Measurements from ENCODE around the gene TGIF2. TPM values are rescaled to one million over a fixed set of nuclear protein-coding genes. Genes with fewer than 3 reads are reported as not detected.

The TGIF2 gene
- total and polyA plus RNA-seq, 12 donors = 3.4 to 17.9 (median 11.2) TPM

DNA sequence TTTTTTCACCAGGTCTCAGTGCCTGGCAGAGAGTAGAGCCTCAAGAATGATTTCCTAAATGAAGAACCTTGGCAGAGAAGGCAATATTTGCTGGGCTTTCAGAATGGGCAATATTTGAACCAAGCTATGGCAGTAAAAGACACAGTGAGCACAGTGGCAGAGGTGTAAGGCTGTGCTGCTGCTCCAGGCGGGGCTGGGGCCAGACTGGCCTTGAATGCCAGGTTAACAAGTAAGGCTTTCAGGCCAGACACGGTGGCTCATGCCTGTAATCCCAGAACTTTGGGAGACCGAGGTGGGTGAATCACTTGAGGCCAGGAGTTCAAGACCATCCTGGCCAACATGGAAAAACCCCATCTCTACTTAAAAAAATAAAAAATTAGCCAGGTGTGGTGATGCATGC, 40.6 kb upstream of the TGIF2 start:
- Histone ChIP-seq H3K27me3 (no peaks in the 10 kb centered on the region), H3K9me3 (replicated peaks in 1 of 3) (no peaks in the 10 kb centered on the region), H3K36me3 (replicated peaks in 1 of 2) (peaks cover 0 to under 1% of the 10 kb centered on the region in 2 donors), H3K27ac (peak overlapping the region in 1 of 5 donors; percentile 41), H3K4me3 (no peak overlapping the region), H3K4me1 (replicated peaks in 1 of 2) (peaks cover 0 to 4% of the 10 kb centered on the region in 2 donors)
- peak in 3 of 7 donors; percentile 23 to 36 (median 24) for DNase-seq
- intact Hi-C loops (cut with DNase I) = no loop called here
- TF ChIP-seq POLR2A (IDR thresholded peaks at IDR 0.05) = no peak
- TF ChIP-seq, protein P1, sequence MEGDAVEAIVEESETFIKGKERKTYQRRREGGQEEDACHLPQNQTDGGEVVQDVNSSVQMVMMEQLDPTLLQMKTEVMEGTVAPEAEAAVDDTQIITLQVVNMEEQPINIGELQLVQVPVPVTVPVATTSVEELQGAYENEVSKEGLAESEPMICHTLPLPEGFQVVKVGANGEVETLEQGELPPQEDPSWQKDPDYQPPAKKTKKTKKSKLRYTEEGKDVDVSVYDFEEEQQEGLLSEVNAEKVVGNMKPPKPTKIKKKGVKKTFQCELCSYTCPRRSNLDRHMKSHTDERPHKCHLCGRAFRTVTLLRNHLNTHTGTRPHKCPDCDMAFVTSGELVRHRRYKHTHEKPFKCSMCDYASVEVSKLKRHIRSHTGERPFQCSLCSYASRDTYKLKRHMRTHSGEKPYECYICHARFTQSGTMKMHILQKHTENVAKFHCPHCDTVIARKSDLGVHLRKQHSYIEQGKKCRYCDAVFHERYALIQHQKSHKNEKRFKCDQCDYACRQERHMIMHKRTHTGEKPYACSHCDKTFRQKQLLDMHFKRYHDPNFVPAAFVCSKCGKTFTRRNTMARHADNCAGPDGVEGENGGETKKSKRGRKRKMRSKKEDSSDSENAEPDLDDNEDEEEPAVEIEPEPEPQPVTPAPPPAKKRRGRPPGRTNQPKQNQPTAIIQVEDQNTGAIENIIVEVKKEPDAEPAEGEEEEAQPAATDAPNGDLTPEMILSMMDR (IDR thresholded peaks at IDR 0.05) = no peak
- WGBS, 4 donors = 56 to 100% (median 69%) methylated on average over 1 to 3 of the region's 3 CpGs

DNA sequence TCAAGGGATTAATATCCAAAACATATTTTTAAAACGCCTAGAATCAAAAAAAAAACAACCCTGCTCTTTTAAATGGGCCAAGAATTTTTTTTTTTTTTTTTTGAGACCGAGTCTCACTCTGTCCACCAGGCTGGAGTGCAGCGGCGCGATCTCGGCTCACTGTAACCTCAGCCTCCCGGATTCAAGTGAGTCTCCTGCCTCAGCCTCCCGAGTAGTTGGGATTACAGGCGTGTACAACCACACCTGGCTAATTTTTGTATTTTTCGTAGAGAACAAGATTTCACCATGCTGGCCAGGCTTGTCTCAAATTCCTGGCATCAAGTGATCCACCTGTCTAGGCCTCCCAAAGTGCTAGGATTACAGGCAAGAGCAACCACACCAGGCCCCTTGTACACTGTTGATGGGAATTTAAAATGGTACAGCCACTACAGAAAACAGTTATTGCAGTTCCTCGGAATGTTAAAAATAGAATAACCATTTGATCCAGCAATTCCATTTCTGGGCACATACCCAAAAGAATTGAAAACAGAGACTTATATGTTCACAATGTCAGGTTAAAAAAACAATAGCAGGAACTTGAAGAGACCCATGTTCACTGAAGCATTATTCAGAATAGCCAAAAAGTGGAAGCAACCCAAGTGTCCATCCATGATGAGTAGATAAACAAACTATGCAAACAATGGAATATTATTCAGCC, 35.2 kb upstream of the TGIF2 start:
- peaks cover 15 to 31% of the 10 kb centered on the region in 2 donors for H3K4me1 ChIP-seq (replicated peaks in 1 of 2)
- H3K36me3 ChIP-seq (replicated peaks in 1 of 2) = no peaks in the 10 kb centered on the region
- peak overlapping the region in 2 of 5 donors; percentile 2 to 41 for H3K27ac ChIP-seq
- peak in 1 of 7 donors; percentile 22 for DNase-seq
- intact Hi-C loops (cut with DNase I) = no loop called here
- TF ChIP-seq, protein P1 (IDR thresholded peaks at IDR 0.05) = peak in 1 of 6 experiments; percentile 3
- no peak for TF ChIP-seq POLR2A (IDR thresholded peaks at IDR 0.05)
- H3K4me3 ChIP-seq = no peak overlapping the region
- 74 to 79% (median 77%) methylated on average over 11 of the region's 11 CpGs for WGBS, 4 donors
- H3K9me3 ChIP-seq (replicated peaks in 1 of 3) = no peaks in the 10 kb centered on the region
- no peaks in the 10 kb centered on the region for H3K27me3 ChIP-seq

DNA sequence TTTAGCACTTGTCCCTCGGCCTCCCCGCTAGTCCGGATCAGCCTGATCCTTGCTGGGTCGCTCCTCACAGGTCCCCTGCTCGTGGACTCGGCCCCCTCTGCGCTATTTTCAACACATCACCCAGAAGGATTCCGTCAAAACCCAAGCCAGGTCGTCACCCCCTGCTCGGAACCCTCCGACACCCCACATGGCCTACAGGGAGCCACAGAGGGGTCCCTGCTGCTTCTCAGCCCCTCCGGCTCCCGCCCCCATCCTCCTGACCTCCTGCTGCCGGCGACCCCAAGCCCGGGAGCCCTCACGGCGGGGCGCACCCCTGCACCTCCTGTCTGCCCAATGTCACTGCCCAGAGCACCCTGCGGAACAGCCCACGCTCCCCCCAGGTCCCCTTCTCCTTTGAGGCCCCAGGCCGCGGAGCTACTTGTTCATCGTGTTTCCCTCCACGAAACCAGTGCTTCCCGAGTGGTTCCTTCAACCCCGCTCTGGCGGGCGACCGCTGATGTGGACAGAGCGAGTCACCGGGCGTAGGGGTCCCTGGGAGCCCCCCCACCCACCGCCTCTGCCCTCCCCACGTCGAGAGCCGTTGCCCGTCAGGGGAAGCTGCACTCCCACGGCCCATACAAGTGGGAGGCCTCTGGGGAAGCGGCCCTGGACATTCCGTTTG, 32.7 kb upstream of the TGIF2 start:
- H3K36me3 ChIP-seq (replicated peaks in 1 of 2) = peaks cover 0 to 9% of the 10 kb centered on the region in 2 donors
- H3K27ac ChIP-seq = peak overlapping the region in 4 of 5 donors; percentile 91 to 98 (median 95)
- intact Hi-C loops (cut with DNase I) = no loop called here
- WGBS, 4 donors = 46 to 74% (median 55%) methylated on average over 17 to 41 of the region's 41 CpGs
- peaks cover 34 to 56% of the 10 kb centered on the region in 2 donors for H3K4me1 ChIP-seq (replicated peaks in 1 of 2)
- peak in 3 of 7 donors; percentile 38 to 57 (median 52) for DNase-seq
- TF ChIP-seq POLR2A (IDR thresholded peaks at IDR 0.05) = no peak
- TF ChIP-seq, protein P1 (IDR thresholded peaks at IDR 0.05) = no peak
- no peaks in the 10 kb centered on the region for H3K9me3 ChIP-seq (replicated peaks in 1 of 3)
- peak overlapping the region in 2 of 4 donors; percentile 77 to 95 for H3K4me3 ChIP-seq
- no peaks in the 10 kb centered on the region for H3K27me3 ChIP-seq

DNA sequence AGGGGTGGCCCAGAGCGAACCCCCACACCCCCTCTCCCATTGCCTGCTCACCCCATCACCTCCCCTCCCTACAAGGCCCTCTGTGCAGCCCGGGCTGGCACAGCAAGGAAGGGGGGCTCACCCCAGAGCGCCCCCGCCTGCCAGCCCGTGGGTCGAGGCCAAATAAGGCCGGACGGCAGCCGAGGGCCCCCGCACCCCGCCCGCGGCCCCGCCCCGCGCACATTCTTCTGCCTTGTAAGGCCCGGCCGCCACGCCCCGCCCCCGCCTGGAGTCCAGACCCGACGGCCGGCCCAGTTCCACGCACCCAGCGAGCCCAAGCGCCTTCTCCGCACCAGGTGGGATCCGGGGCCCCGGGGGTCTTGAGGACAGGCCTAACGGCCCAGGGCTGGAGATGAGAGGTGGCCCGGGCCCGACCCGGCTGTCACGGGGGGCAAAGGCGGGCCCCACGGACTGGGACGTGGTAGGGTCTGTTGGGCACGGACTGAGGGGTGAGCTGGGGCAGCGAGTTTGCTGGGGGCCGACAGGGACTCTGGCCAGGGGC, 32.1 kb upstream of the TGIF2 start, which contains the start of gene MYL9:
Gene MYL9 (plus strand): TSS at position 293 of the 541 bp plus-strand sequence. CDS start 3,366 bp downstream, outside the sequence.
- Histone ChIP-seq H3K27ac (peak within 1 kb of the TSS; percentile 75 to 98 (median 93)), H3K4me3 (peak within 1 kb of the TSS; percentile 61 to 95 (median 74)), H3K27me3 (no peaks in the 10 kb centered on the region), H3K4me1 (replicated peaks in 1 of 2) (peaks cover 34 to 62% of the 10 kb centered on the region in 2 donors), H3K9me3 (replicated peaks in 1 of 3) (no peaks in the 10 kb centered on the region), H3K36me3 (replicated peaks in 1 of 2) (peaks cover 0 to 15% of the 10 kb centered on the region in 2 donors)
- WGBS, 4 donors = 0 to 20% (median 6%) methylated on average over 1 to 41 of the region's 41 CpGs
- DNase-seq = peak; percentile 91 to 95 (median 93)
- intact Hi-C loops (cut with DNase I) = no loop called here
- TF ChIP-seq, protein P1 (IDR thresholded peaks at IDR 0.05) = no peak
- peak; percentile 20 to 74 for TF ChIP-seq POLR2A (IDR thresholded peaks at IDR 0.05)

Data from adrenal gland (tissue), 12 donors.